PC-3 (cell line): ENCODE data around the gene MYO3B. TPM values are rescaled to one million over a fixed set of nuclear protein-coding genes. Genes with fewer than 3 reads are reported as not detected.
A peak's percentile ranks its signal among the peaks of the same experiment; 100 is the strongest.

Source experiments
- ATAC-seq: fragments of 200-7000 bp; cut with Tn5 transposase; 2 replicates; pipeline ENCODE4 v1.9.1; 2020; ENCODE audit warnings: mild to moderate bottlenecking, moderate library complexity
- BruUV-seq: library from RNA; stranded (reverse); fragments of 400-500 nt; replicated peaks from 2 replicates; lab custom pipeline; 2021; lab: Mats Ljungman, UMichigan
- CTCF ChIA-PET: fragments of 300-600 bp; sonication (Branson Sonifier 250); formaldehyde crosslinking; loops from one replicate; lab custom pipeline; 2022; ENCODE audit warnings: antibody characterized with exemption; lab: Charles Lee
- POLR2A ChIA-PET: fragments of 300-600 bp; sonication (Branson Sonifier 250); formaldehyde crosslinking; loops from one replicate; lab custom pipeline; 2022; ENCODE audit warnings: antibody characterized with exemption; ENCODE audit not compliant: unreplicated experiment; lab: Charles Lee
- DNase-seq: peaks from one replicate; pipeline ENCODE4 v3.0.0-alpha.2; 2015
- H2AFZ ChIP-seq: fragments of 300-600 bp; sonication (generic); 2 replicates; pipeline ENCODE4 v1.6.0; 2016; ENCODE audit warnings: antibody characterized with exemption, low read length
- H3F3A ChIP-seq: fragments of 300-600 bp; sonication (generic); one replicate; pipeline ENCODE4 v1.6.0; 2017; ENCODE audit warnings: antibody characterized with exemption, low read length, control low read depth, mild to moderate bottlenecking; ENCODE audit not compliant: unreplicated experiment
- H3K27ac ChIP-seq: fragments of 300-600 bp; sonication (generic); 2 replicates; pipeline ENCODE4 v1.5.1; 2016; ENCODE audit warnings: mild to moderate bottlenecking, low read length
- H3K27me3 ChIP-seq: fragments of 300-600 bp; sonication (generic); 2 replicates; pipeline ENCODE4 v1.6.1; 2016; ENCODE audit warnings: low read length, mixed read lengths
- H3K36me3 ChIP-seq: fragments of 300-600 bp; sonication (generic); 2 replicates; pipeline ENCODE4 v1.6.1; 2016; ENCODE audit warnings: low read depth, mixed run types, low read length, mixed read lengths
- H3K4me1 ChIP-seq: fragments of 300-600 bp; sonication (generic); 2 replicates; pipeline ENCODE4 v1.5.1; 2016; ENCODE audit warnings: low read length; ENCODE audit not compliant: insufficient read depth
- H3K4me2 ChIP-seq: fragments of 300-600 bp; sonication (generic); 2 replicates; pipeline ENCODE4 v1.6.0; 2016; ENCODE audit warnings: low read length
- H3K4me3 ChIP-seq: fragments of 300-600 bp; sonication (generic); 2 replicates; pipeline ENCODE4 v1.5.1; 2016; ENCODE audit warnings: mild to moderate bottlenecking, low read length, mixed read lengths
- H3K79me2 ChIP-seq: fragments of 300-600 bp; sonication (generic); 2 replicates; pipeline ENCODE4 v1.6.1; 2017; ENCODE audit warnings: low read length, mixed read lengths
- H3K9ac ChIP-seq: fragments of 300-600 bp; sonication (generic); 2 replicates; pipeline ENCODE4 v1.6.0; 2016; ENCODE audit warnings: mild to moderate bottlenecking, low read length
- H3K9me2 ChIP-seq: fragments of 300-600 bp; sonication (generic); replicated peaks from 2 replicates; pipeline ENCODE4 v1.6.1; 2016; ENCODE audit warnings: mixed run types, low read length, mixed read lengths
- H3K9me3 ChIP-seq: fragments of 300-600 bp; sonication (generic); 2 replicates; pipeline ENCODE4 v1.6.1; 2016; ENCODE audit warnings: low read length, mixed read lengths
- H4K20me1 ChIP-seq: fragments of 300-600 bp; sonication (generic); 2 replicates; pipeline ENCODE4 v1.6.1; 2016; ENCODE audit warnings: low read length, mixed read lengths
- EZH2 ChIP-seq: fragments of 300-600 bp; sonication (generic); IDR thresholded peaks from one replicate; pipeline ENCODE4 v1.6.1; 2017; ENCODE audit warnings: antibody characterized with exemption, mild to moderate bottlenecking, low read length; ENCODE audit not compliant: unreplicated experiment
- EZH2phosphoT487 ChIP-seq: fragments of 300-600 bp; sonication (generic); IDR thresholded peaks from 2 replicates; pipeline ENCODE4 v1.6.1; 2018; ENCODE audit warnings: mild to moderate bottlenecking, antibody characterized with exemption, low read length, borderline replicate concordance
- intact Hi-C: fragments of 100-400 bp; cut with micrococcal nuclease; formaldehyde crosslinking; loops from 2 replicates; pipeline ENCODE4 v1.9.0; 2023
- total RNA-seq: library from RNA; depleted of rRNA; stranded (reverse); fragments of >200 nt; gene quantifications from 2 replicates; pipeline ENCODE4 v1.2.3, GENCODE V29; 2014
- TF ChIP-seq, protein P1 (sequence below): fragments of 300-600 bp; sonication (generic); conservative IDR thresholded peaks from 2 replicates; pipeline ENCODE4 v1.5.1; 2017; ENCODE audit warnings: antibody characterized with exemption, low read depth, mild to moderate bottlenecking, low read length

MYO3B gene
- total RNA-seq, 1 experiment from 2014 or later: 1.1 TPM

- Histone ChIP-seq H3K79me2 (no peaks in the 10 kb centered on the region), H3K27ac (no peak overlapping the region), H3F3A (no peaks in the 10 kb centered on the region), H3K4me3 (no peak overlapping the region), H3K9me3 (no peaks in the 10 kb centered on the region), H3K27me3 (no peaks in the 10 kb centered on the region), H4K20me1 (no peaks in the 10 kb centered on the region), H2AFZ (no peak overlapping the region), H3K4me2 (no peak overlapping the region), H3K9me2 (no peaks in the 10 kb centered on the region), H3K36me3 (no peaks in the 10 kb centered on the region), H3K4me1 (peaks cover 17% of the 10 kb centered on the region), H3K9ac (no peak overlapping the region)
- TF ChIP-seq, protein P1, sequence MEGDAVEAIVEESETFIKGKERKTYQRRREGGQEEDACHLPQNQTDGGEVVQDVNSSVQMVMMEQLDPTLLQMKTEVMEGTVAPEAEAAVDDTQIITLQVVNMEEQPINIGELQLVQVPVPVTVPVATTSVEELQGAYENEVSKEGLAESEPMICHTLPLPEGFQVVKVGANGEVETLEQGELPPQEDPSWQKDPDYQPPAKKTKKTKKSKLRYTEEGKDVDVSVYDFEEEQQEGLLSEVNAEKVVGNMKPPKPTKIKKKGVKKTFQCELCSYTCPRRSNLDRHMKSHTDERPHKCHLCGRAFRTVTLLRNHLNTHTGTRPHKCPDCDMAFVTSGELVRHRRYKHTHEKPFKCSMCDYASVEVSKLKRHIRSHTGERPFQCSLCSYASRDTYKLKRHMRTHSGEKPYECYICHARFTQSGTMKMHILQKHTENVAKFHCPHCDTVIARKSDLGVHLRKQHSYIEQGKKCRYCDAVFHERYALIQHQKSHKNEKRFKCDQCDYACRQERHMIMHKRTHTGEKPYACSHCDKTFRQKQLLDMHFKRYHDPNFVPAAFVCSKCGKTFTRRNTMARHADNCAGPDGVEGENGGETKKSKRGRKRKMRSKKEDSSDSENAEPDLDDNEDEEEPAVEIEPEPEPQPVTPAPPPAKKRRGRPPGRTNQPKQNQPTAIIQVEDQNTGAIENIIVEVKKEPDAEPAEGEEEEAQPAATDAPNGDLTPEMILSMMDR: no peak
- TF ChIP-seq EZH2phosphoT487 (no peak), EZH2 (no peak)
- no TSS peak for BruUV-seq
- CTCF ChIA-PET: no interaction called here
- DNase-seq (no peak), ATAC-seq (no peak)
- intact Hi-C loops: no loop called here
- POLR2A ChIA-PET: no interaction called here
These were observed 410.8 kb downstream of the MYO3B start for GRCh38 chr2:170588729-170589128.

GRCh38 chr2:170596576-170596975, 418.6 kb downstream of the MYO3B start:
- ChIA-PET CTCF (no interaction called here), POLR2A (no interaction called here)
- Histone ChIP-seq H3K36me3 (no peaks in the 10 kb centered on the region), H3K4me2 (no peak overlapping the region), H4K20me1 (no peaks in the 10 kb centered on the region), H3K4me3 (no peak overlapping the region), H3K79me2 (no peaks in the 10 kb centered on the region), H3K27ac (no peak overlapping the region), H3K9me2 (no peaks in the 10 kb centered on the region; the same call in 1 of the 2 replicates), H3K9ac (no peak overlapping the region), H3K9me3 (no peaks in the 10 kb centered on the region), H3K4me1 (no peaks in the 10 kb centered on the region), H3F3A (no peaks in the 10 kb centered on the region), H2AFZ (no peak overlapping the region), H3K27me3 (no peaks in the 10 kb centered on the region)
- BruUV-seq: no TSS peak
- no peak for TF ChIP-seq EZH2phosphoT487
- no peak for TF ChIP-seq EZH2
- TF ChIP-seq, protein P1: no peak
- intact Hi-C loops: no loop called here
- ATAC-seq (no peak), DNase-seq (no peak)

DNA sequence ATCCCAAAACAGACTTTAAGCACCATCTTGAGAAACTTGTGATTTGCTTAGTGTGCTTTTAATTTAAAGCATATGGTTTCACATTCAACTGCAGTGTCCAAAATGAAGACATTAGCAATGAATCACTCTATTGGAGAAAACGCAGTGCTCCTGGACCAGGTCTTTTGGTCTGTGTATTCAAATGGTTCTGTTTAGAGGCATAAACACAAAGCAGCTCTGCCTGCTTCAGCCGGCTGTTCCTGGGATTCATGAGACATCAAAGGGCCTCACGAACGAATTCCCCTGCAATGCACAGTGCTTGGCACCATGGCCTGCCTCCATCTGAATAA, 420.1 kb downstream of the MYO3B start:
- DNase-seq: no peak
- Histone ChIP-seq H3K9me2 (no peaks in the 10 kb centered on the region; the same call in 1 of the 2 replicates), H3K27me3 (no peaks in the 10 kb centered on the region), H3K79me2 (no peaks in the 10 kb centered on the region), H3K9ac (no peak overlapping the region), H4K20me1 (no peaks in the 10 kb centered on the region), H2AFZ (peak overlapping the region; percentile 38; the same call in 1 of the 2 replicates), H3K4me1 (no peaks in the 10 kb centered on the region), H3K36me3 (no peaks in the 10 kb centered on the region), H3F3A (no peaks in the 10 kb centered on the region), H3K4me3 (no peak overlapping the region), H3K27ac (no peak overlapping the region), H3K9me3 (no peaks in the 10 kb centered on the region), H3K4me2 (no peak overlapping the region)
- ChIA-PET POLR2A (interaction anchor here (0.5 kb wide), 1 partner anchor 126 kb away, joined by 4 read pairs; no protein-coding TSS in a partner anchor), CTCF (no interaction called here)
- no TSS peak for BruUV-seq
- intact Hi-C loops: no loop called here
- no peak for ATAC-seq
- TF ChIP-seq EZH2phosphoT487 (no peak), EZH2 (no peak)
- TF ChIP-seq, protein P1: no peak
